Esophagus muscularis mucosa (tissue), 4 donors: ENCODE results near the gene WRNIP1. TPM values are rescaled to one million over a fixed set of nuclear protein-coding genes. Genes with fewer than 3 reads are reported as not detected.
A peak's percentile ranks its signal among the peaks of the same experiment; 100 is the strongest.
"Not testable (repeated sequence)": the region's sequence is repeated elsewhere in the genome, so short reads cannot be mapped to it uniquely, and the experiment has no call there.

Experiments used
- DNase-seq: peaks from one replicate; pipeline ENCODE4 v3.0.0-alpha.2; 2017; ENCODE audit errors: extremely low spot score
- H3K27ac ChIP-seq, 4 donors: fragments of 200-600 bp; sonication (generic); replicated peaks in 1 of 4; 1 replicate in 3 of 4; 2 replicates in 1 of 4; pipeline ENCODE4 v1.5.1; 2016 to 2019; ENCODE audit warnings: mild to moderate bottlenecking in 1 of 4
- H3K27me3 ChIP-seq, 4 donors: fragments of 200-600 bp; sonication (generic); one replicate each; pipeline versions ENCODE4 v1.5.1 to v1.6.0; 2016 to 2019
- H3K36me3 ChIP-seq, 4 donors: fragments of 200-600 bp; sonication (generic); one replicate each; pipeline ENCODE4 v1.5.1; 2016 to 2019
- H3K4me1 ChIP-seq, 4 donors: fragments of 200-600 bp; sonication (generic); one replicate each; pipeline ENCODE4 v1.5.1; 2016 to 2019
- H3K4me3 ChIP-seq, 4 donors: fragments of 200-600 bp; sonication (generic); 1 replicate in 2 of 4; 2 replicates in 2 of 4; pipeline ENCODE4 v1.5.1; 2016 to 2019; ENCODE audit warnings: mild to moderate bottlenecking in 4 of 4, moderate library complexity in 1 of 4
- H3K9me3 ChIP-seq, 4 donors: fragments of 200-600 bp; sonication (generic); 1 replicate in 3 of 4; 2 replicates in 1 of 4; pipeline ENCODE4 v1.5.1; 2016 to 2019
- EP300 ChIP-seq: sonication (generic); formaldehyde crosslinking; IDR thresholded peaks from one replicate; pipeline ENCODE4 v1.6.1; 2017; ENCODE audit warnings: antibody characterized with exemption
- POLR2A ChIP-seq: fragments of 450-650 bp; IDR thresholded peaks from one replicate; pipeline ENCODE4 v1.6.1; 2017; ENCODE audit warnings: antibody characterized with exemption, moderate library complexity, mild to moderate bottlenecking, low read depth
- POLR2AphosphoS5 ChIP-seq, 2 donors: sonication (generic); formaldehyde crosslinking; IDR thresholded peaks; one replicate each; pipeline ENCODE4 v1.6.1; 2017; ENCODE audit warnings: antibody characterized with exemption in 2 of 2
- WGBS: methylation state at CpG from one replicate; pipeline ENCODE4 v1.1.5; 2018; 5-methylcytosine and 5-hydroxymethylcytosine counted together
- intact Hi-C: fragments of 100-400 bp; cut with DNase I; formaldehyde crosslinking; loops from one replicate; pipeline ENCODE4 v1.15.1; 2023
- total RNA-seq, 4 donors: library from RNA; depleted of rRNA; stranded (reverse); fragments of >200 nt; gene quantifications; one replicate each; pipeline versions ENCODE4 v1.1.0 to v1.2.1, GENCODE V29; 2016
- TF ChIP-seq, protein P1 (sequence below), 3 experiments: fragments of 200-600 bp in 2 of 3; fragments of 450-650 bp in 1 of 3; sonication (generic) in 2 of 3; IDR thresholded peaks; one replicate each; pipeline ENCODE4 v1.5.1; 2017 to 2019; ENCODE audit warnings: antibody characterized with exemption in 3 of 3, mild to moderate bottlenecking in 2 of 3, moderate library complexity in 1 of 3

Gene WRNIP1
- total RNA-seq, 4 donors from 2014 or later = 55.2 to 77.2 (median 63.7) TPM

- WGBS = 70% methylated on average over 3 of the region's 3 CpGs
- H3K4me1 ChIP-seq = peaks cover 0 to 12% (median 9%) of the 10 kb centered on the region in 4 donors
- H3K36me3 ChIP-seq = no peaks in the 10 kb centered on the region
- H3K27me3 ChIP-seq = no peaks in the 10 kb centered on the region
- peak overlapping the region in 3 of 4 donors; percentile 16 to 49 (median 38) for H3K27ac ChIP-seq
- no peak overlapping the region for H3K4me3 ChIP-seq
- TF ChIP-seq EP300 (no peak), POLR2AphosphoS5 (IDR thresholded peaks at IDR 0.05) (no peak), POLR2A (no peak)
- TF ChIP-seq, protein P1, sequence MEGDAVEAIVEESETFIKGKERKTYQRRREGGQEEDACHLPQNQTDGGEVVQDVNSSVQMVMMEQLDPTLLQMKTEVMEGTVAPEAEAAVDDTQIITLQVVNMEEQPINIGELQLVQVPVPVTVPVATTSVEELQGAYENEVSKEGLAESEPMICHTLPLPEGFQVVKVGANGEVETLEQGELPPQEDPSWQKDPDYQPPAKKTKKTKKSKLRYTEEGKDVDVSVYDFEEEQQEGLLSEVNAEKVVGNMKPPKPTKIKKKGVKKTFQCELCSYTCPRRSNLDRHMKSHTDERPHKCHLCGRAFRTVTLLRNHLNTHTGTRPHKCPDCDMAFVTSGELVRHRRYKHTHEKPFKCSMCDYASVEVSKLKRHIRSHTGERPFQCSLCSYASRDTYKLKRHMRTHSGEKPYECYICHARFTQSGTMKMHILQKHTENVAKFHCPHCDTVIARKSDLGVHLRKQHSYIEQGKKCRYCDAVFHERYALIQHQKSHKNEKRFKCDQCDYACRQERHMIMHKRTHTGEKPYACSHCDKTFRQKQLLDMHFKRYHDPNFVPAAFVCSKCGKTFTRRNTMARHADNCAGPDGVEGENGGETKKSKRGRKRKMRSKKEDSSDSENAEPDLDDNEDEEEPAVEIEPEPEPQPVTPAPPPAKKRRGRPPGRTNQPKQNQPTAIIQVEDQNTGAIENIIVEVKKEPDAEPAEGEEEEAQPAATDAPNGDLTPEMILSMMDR (IDR thresholded peaks at IDR 0.05) = no peak
- DNase-seq = no peak
- intact Hi-C loops = no loop called here
- H3K9me3 ChIP-seq = no peaks in the 10 kb centered on the region
Observed at GRCh38 chr6:2756687-2757224, 8.4 kb upstream of the WRNIP1 start.

DNA sequence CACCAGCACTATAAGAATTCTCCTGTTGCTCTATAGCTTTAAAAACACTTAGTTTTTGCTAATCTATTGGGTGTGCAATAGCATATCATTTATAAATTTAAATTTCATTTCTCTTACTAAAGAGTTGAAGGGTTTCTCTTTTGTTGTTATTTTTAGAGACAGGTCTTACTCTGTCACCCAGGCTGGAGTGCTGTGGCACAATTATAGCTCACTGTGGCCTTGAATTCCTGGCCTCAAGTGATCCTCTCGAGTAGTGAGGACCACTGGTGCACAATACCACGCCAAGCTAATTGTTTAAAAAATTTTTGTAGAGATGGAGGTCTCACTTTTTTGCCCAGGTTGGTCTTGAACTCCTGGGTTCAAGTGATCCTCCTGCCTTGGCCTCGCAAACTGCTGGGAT lies 6.2 kb upstream of the WRNIP1 start:
- no peaks in the 10 kb centered on the region for H3K9me3 ChIP-seq
- no peak overlapping the region for H3K4me3 ChIP-seq
- no peaks in the 10 kb centered on the region for H3K36me3 ChIP-seq
- TF ChIP-seq EP300 = no peak
- TF ChIP-seq, protein P1 (IDR thresholded peaks at IDR 0.05) = no peak
- no peak for TF ChIP-seq POLR2A
- TF ChIP-seq POLR2AphosphoS5 (IDR thresholded peaks at IDR 0.05) = no peak
- H3K27ac ChIP-seq = no peak overlapping the region
- 87% methylated on average over 3 of the region's 3 CpGs for WGBS
- H3K4me1 ChIP-seq = peaks cover 0 to 12% (median 10%) of the 10 kb centered on the region in 4 donors
- DNase-seq = no peak
- intact Hi-C loops = no loop called here
- no peaks in the 10 kb centered on the region for H3K27me3 ChIP-seq

GRCh38 chr6:2760882-2761842 lies 4.0 kb upstream of the WRNIP1 start:
- Histone ChIP-seq H3K4me1 (peaks cover 3 to 18% (median 17%) of the 10 kb centered on the region in 4 donors), H3K27ac (no peak overlapping the region), H3K9me3 (no peaks in the 10 kb centered on the region), H3K36me3 (no peaks in the 10 kb centered on the region), H3K27me3 (no peaks in the 10 kb centered on the region), H3K4me3 (no peak overlapping the region)
- intact Hi-C loops = no loop called here
- no peak for DNase-seq
- WGBS = 80% methylated on average over 8 of the region's 8 CpGs
- no peak for TF ChIP-seq EP300
- no peak for TF ChIP-seq POLR2AphosphoS5 (IDR thresholded peaks at IDR 0.05)
- TF ChIP-seq, protein P1 (IDR thresholded peaks at IDR 0.05) = peak in 2 of 3 experiments; percentile 28 to 44

GRCh38 chr6:2762868-2763267 lies 2.3 kb upstream of the WRNIP1 start:
- H3K9me3 ChIP-seq = not testable (repeated sequence)

GRCh38 chr6:2763345-2763841 lies 1.8 kb upstream of the WRNIP1 start:
- H3K4me1 ChIP-seq = peaks cover 18 to 32% (median 24%) of the 10 kb centered on the region in 4 donors
- no peaks in the 10 kb centered on the region for H3K36me3 ChIP-seq
- H3K4me3 ChIP-seq = no peak overlapping the region
- H3K9me3 ChIP-seq = no peaks in the 10 kb centered on the region
- H3K27me3 ChIP-seq = no peaks in the 10 kb centered on the region
- H3K27ac ChIP-seq = no peak overlapping the region
- intact Hi-C loops = no loop called here
- no peak for DNase-seq
- TF ChIP-seq POLR2A = no peak
- 94% methylated on average over 12 of the region's 36 CpGs for WGBS

More at GRCh38 chr6:2762868-2763267, 2.3 kb upstream of the WRNIP1 start:
- H3K4me3 ChIP-seq, H3K27ac ChIP-seq, H3K27me3 ChIP-seq, intact Hi-C loops, DNase-seq, H3K36me3 ChIP-seq: not testable (repeated sequence)
- 90% methylated on average over 4 of the region's 4 CpGs for WGBS
- H3K4me1 ChIP-seq = peaks cover 12 to 27% (median 19%) of the 10 kb centered on the region in 4 donors
